Upper lobe of left lung (tissue), 6 donors: Measurements from ENCODE around the gene CCDC14. TPM values are rescaled to one million over a fixed set of nuclear protein-coding genes. Genes with fewer than 3 reads are reported as not detected.
A peak's percentile ranks its signal among the peaks of the same experiment; 100 is the strongest.
"Not testable (repeated sequence)": the region's sequence is repeated elsewhere in the genome, so short reads cannot be mapped to it uniquely, and the experiment has no call there.

ENCODE experiments used
- ATAC-seq, 2 donors: fragments of 200-7000 bp; cut with Tn5 transposase; one replicate each; pipeline ENCODE4 v1.9.1; 2022; ENCODE audit warnings: mild to moderate bottlenecking in 2 of 2, moderate library complexity in 2 of 2; ENCODE audit not compliant: low FRiP score in 2 of 2
- DNase-seq, 2 donors: peaks; one replicate each; pipeline ENCODE4 v3.0.0-alpha.2; 2019 to 2020
- H3K27ac ChIP-seq, 4 donors: fragments of 200-600 bp; sonication (generic); one replicate each; pipeline ENCODE4 v1.5.1; 2016 to 2019
- H3K27me3 ChIP-seq, 4 donors: fragments of 200-600 bp; sonication (generic); one replicate each; pipeline ENCODE4 v1.5.1; 2017 to 2019
- H3K36me3 ChIP-seq, 4 donors: fragments of 200-600 bp; sonication (generic); one replicate each; pipeline ENCODE4 v1.5.1; 2016 to 2019
- H3K4me1 ChIP-seq, 4 donors: fragments of 200-600 bp; sonication (generic); one replicate each; pipeline ENCODE4 v1.5.1; 2018 to 2019
- H3K4me3 ChIP-seq, 4 donors: fragments of 200-600 bp; sonication (generic); one replicate each; pipeline ENCODE4 v1.5.1; 2017 to 2019; ENCODE audit warnings: mild to moderate bottlenecking in 2 of 4, moderate library complexity in 1 of 4
- H3K9me3 ChIP-seq, 4 donors: fragments of 200-600 bp; sonication (generic); one replicate each; pipeline ENCODE4 v1.5.1; 2018 to 2019
- EP300 ChIP-seq, 4 donors: sonication (generic); formaldehyde crosslinking; IDR thresholded peaks; one replicate each; pipeline ENCODE4 v1.5.1; 2017; ENCODE audit warnings: antibody characterized with exemption in 4 of 4, control low read depth in 2 of 4
- POLR2A ChIP-seq, 4 donors: fragments of 450-650 bp; IDR thresholded peaks; one replicate each; pipeline ENCODE4 v1.5.1; 2016 to 2017; ENCODE audit warnings: antibody characterized with exemption in 4 of 4, mild to moderate bottlenecking in 2 of 4
- POLR2AphosphoS5 ChIP-seq, 2 donors: sonication (generic); formaldehyde crosslinking; IDR thresholded peaks; one replicate each; pipeline ENCODE4 v1.5.1; 2017; ENCODE audit warnings: antibody characterized with exemption in 2 of 2
- whole genome bisulfite sequencing, 2 donors: methylation state at CpG; one replicate each; pipeline ENCODE4 v1.1.5; 2017 to 2018; 5-methylcytosine and 5-hydroxymethylcytosine counted together
- total RNA-seq, 6 donors: library from RNA; depleted of rRNA in 4 of 6; stranded (reverse); fragments of >200 nt in 4 of 6; gene quantifications; one replicate each; pipeline versions ENCODE4 v1.1.0 to v1.2.1, GENCODE V29; 2016 to 2021
- TF ChIP-seq, protein P1 (sequence below), 6 experiments: fragments of 450-650 bp in 4 of 6; fragments of 200-600 bp in 2 of 6; sonication (generic) in 2 of 6; IDR thresholded peaks; one replicate each; pipeline ENCODE4 v1.5.1; 2016 to 2019; ENCODE audit warnings: antibody characterized with exemption in 6 of 6
- donor health status: DM: no; HTN: no; CAD: no; lungs with moderate emphysema.
- donor health status: DM: no; HTN: yes; CAD: no; lungs with severe emphysema.

Gene CCDC14
- total RNA-seq, 6 donors from 2014 or later = 23.3 to 149 (median 42.5) TPM

- Histone ChIP-seq H3K27ac (no peak overlapping the region), H3K36me3 (no peaks in the 10 kb centered on the region), H3K27me3 (no peaks in the 10 kb centered on the region), H3K4me1 (no peaks in the 10 kb centered on the region), H3K4me3 (no peak overlapping the region), H3K9me3 (peaks cover 0 to 7% (median 2%) of the 10 kb centered on the region in 4 donors)
- 90 to 92% methylated on average over 1 of the region's 1 CpG for WGBS, 2 donors
- ATAC-seq (no peak), DNase-seq (no peak)
- no peak for TF ChIP-seq EP300 (IDR thresholded peaks at IDR 0.05)
- no peak for TF ChIP-seq POLR2AphosphoS5 (IDR thresholded peaks at IDR 0.05)
- TF ChIP-seq, protein P1, sequence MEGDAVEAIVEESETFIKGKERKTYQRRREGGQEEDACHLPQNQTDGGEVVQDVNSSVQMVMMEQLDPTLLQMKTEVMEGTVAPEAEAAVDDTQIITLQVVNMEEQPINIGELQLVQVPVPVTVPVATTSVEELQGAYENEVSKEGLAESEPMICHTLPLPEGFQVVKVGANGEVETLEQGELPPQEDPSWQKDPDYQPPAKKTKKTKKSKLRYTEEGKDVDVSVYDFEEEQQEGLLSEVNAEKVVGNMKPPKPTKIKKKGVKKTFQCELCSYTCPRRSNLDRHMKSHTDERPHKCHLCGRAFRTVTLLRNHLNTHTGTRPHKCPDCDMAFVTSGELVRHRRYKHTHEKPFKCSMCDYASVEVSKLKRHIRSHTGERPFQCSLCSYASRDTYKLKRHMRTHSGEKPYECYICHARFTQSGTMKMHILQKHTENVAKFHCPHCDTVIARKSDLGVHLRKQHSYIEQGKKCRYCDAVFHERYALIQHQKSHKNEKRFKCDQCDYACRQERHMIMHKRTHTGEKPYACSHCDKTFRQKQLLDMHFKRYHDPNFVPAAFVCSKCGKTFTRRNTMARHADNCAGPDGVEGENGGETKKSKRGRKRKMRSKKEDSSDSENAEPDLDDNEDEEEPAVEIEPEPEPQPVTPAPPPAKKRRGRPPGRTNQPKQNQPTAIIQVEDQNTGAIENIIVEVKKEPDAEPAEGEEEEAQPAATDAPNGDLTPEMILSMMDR (IDR thresholded peaks at IDR 0.05) = no peak
- no peak for TF ChIP-seq POLR2A (IDR thresholded peaks at IDR 0.05)
These were observed 32.8 kb upstream of the CCDC14 start for GRCh38 chr3:123993818-123994217.

GRCh38 chr3:123991730-123992588, 30.9 kb upstream of the CCDC14 start, which contains the start of gene ROPN1:
Gene ROPN1, minus strand, starts transcription at chr3:123992124. Its CDS starts 11,643 bp downstream, at chr3:123980481.
- ATAC-seq = peak; percentile 81 to 85
- H3K4me1 ChIP-seq, H3K27me3 ChIP-seq, DNase-seq, H3K9me3 ChIP-seq, H3K36me3 ChIP-seq, H3K27ac ChIP-seq, H3K4me3 ChIP-seq: not testable (repeated sequence)
- WGBS, 2 donors = 0% methylated on average over 3 of the region's 49 CpGs; no CpG with 5 or more reads in 1 of the 2 donors

DNA sequence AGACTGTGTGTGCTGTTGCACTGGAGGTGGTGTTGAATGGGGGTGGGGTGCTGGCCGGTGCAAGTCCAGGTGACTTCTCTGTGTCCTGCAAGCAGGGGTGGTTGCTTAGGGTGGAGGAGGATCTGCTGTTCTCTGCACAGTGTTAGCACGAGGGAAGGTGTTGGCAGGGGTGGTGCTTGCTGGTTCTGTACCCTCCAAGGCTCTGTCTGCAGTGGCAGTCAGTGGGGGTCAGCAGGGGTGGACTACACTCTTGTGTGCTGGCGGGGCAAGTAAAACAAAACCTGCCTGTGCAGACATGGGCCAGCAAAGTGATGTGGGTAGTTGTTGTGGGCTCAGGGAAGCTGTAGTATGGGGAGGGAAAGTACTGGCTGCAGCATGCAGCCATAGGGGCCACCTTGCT, 25.4 kb upstream of the CCDC14 start:
- Histone ChIP-seq H3K27ac (no peak overlapping the region), H3K4me1 (no peaks in the 10 kb centered on the region), H3K9me3 (no peaks in the 10 kb centered on the region), H3K36me3 (no peaks in the 10 kb centered on the region), H3K4me3 (no peak overlapping the region), H3K27me3 (no peaks in the 10 kb centered on the region)
- ATAC-seq = no peak
- no peak for DNase-seq
- WGBS, 2 donors = 85 to 86% methylated on average over 3 of the region's 3 CpGs
- TF ChIP-seq POLR2A (IDR thresholded peaks at IDR 0.05) (no peak), POLR2AphosphoS5 (IDR thresholded peaks at IDR 0.05) (no peak), EP300 (IDR thresholded peaks at IDR 0.05) (no peak)
- TF ChIP-seq, protein P1 (IDR thresholded peaks at IDR 0.05) = no peak

GRCh38 chr3:123984957-123985356, 23.9 kb upstream of the CCDC14 start:
- Histone ChIP-seq H3K4me1 (peaks cover 0 to 4% (median 3%) of the 10 kb centered on the region in 4 donors), H3K4me3 (no peak overlapping the region), H3K27ac (no peak overlapping the region), H3K9me3 (no peaks in the 10 kb centered on the region), H3K27me3 (no peaks in the 10 kb centered on the region), H3K36me3 (no peaks in the 10 kb centered on the region)
- TF ChIP-seq POLR2AphosphoS5 (IDR thresholded peaks at IDR 0.05) (no peak), EP300 (IDR thresholded peaks at IDR 0.05) (no peak), POLR2A (IDR thresholded peaks at IDR 0.05) (no peak)
- TF ChIP-seq, protein P1 (IDR thresholded peaks at IDR 0.05) = no peak
- ATAC-seq (no peak), DNase-seq (no peak)
- WGBS, 2 donors = 80 to 87% methylated on average over 3 of the region's 3 CpGs

DNA sequence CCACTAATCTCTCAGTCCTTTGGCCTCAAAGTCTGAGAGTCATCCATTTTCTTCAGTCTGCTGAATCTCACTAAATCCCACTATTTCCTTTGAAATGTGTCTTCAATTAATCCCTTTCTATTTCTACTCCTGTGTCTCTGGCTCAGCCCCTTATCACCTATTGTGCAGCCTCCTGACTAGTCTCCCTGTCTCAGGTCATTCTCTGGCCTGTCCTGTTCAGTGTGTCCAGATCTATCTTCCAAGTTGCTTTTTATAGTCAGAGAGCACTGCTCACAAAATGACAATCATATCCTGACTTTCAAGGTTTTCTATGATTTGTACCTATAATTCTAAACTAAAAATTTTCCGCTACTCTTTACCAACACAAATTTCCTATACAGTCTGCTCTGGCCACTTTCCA, 23.3 kb upstream of the CCDC14 start:
- DNase-seq (no peak), ATAC-seq (no peak)
- peaks cover 0 to 6% (median 5%) of the 10 kb centered on the region in 4 donors for H3K4me1 ChIP-seq
- H3K27me3 ChIP-seq = no peaks in the 10 kb centered on the region
- TF ChIP-seq, protein P1 (IDR thresholded peaks at IDR 0.05) = no peak
- TF ChIP-seq POLR2AphosphoS5 (IDR thresholded peaks at IDR 0.05) (no peak), POLR2A (IDR thresholded peaks at IDR 0.05) (no peak)
- H3K4me3 ChIP-seq = no peak overlapping the region
- no peaks in the 10 kb centered on the region for H3K9me3 ChIP-seq
- WGBS, 2 donors = 92 to 93% methylated on average over 1 of the region's 1 CpG
- no peaks in the 10 kb centered on the region for H3K36me3 ChIP-seq
- H3K27ac ChIP-seq = no peak overlapping the region

DNA sequence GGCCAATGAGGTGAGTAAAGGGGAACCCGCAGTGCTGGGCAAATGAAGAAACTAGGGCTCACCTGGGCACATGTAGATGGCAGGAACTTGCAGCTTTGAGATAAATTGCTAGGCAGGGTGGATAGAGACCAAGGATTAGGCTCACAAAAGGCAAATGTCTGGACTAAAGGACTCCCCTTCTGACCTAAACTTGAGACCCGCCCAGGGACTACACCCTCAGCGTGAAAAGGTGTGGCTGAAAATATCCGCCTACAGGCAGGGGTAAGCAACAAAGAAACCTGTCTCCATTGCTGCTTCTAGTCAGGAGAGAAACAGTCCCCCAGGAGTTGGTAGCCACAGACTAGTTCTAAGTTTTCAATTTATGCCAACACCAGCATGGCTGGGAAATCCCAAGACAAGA, 20.3 kb upstream of the CCDC14 start:
- not testable (repeated sequence) for DNase-seq, H3K9me3 ChIP-seq, H3K4me3 ChIP-seq, H3K36me3 ChIP-seq, H3K27me3 ChIP-seq, ATAC-seq, H3K27ac ChIP-seq, H3K4me1 ChIP-seq
- 85 to 88% methylated on average over 4 of the region's 4 CpGs for WGBS, 2 donors
